COLO668 (cell line): Measurements from ENCODE around the gene MAGI1.
"Not testable (repeated sequence)": the region's sequence is repeated elsewhere in the genome, so short reads cannot be mapped to it uniquely, and the experiment has no call there.

Experiments
- DNase-seq: peaks from one replicate; lab custom pipeline; 2025; ENCODE audit not compliant: unreplicated experiment; lab: John Stamatoyannopoulos, UW

MAGI1 gene

GRCh38 chr3:65575376-65575840 is 463.3 kb downstream of the MAGI1 start:
- no peak for DNase-seq

- no peak for DNase-seq
Observed at GRCh38 chr3:65573548-65574116, 465.1 kb downstream of the MAGI1 start.

- no peak for DNase-seq
Observed at GRCh38 chr3:65572175-65572777, 466.4 kb downstream of the MAGI1 start.

GRCh38 chr3:65569845-65570405 is 468.8 kb downstream of the MAGI1 start:
- no peak for DNase-seq

- no peak for DNase-seq
Observed at GRCh38 chr3:65569129-65569528, 469.6 kb downstream of the MAGI1 start.

GRCh38 chr3:65568497-65568896 is 470.2 kb downstream of the MAGI1 start:
- no peak for DNase-seq

GRCh38 chr3:65565744-65566143 is 473.0 kb downstream of the MAGI1 start:
- not testable (repeated sequence) for DNase-seq

- DNase-seq: no peak
Observed at GRCh38 chr3:65564483-65564882, 474.2 kb downstream of the MAGI1 start.

GRCh38 chr3:65563861-65564260 is 474.9 kb downstream of the MAGI1 start:
- no peak for DNase-seq

- no peak for DNase-seq
Observed at GRCh38 chr3:65562447-65562846, 476.3 kb downstream of the MAGI1 start.

GRCh38 chr3:65561617-65562016 is 477.1 kb downstream of the MAGI1 start:
- no peak for DNase-seq

- no peak for DNase-seq
Observed at GRCh38 chr3:65560901-65561300, 477.8 kb downstream of the MAGI1 start.

- no peak for DNase-seq
Observed at GRCh38 chr3:65560133-65560532, 478.6 kb downstream of the MAGI1 start.

- DNase-seq: no peak
Observed at GRCh38 chr3:65559643-65560042, 479.1 kb downstream of the MAGI1 start.

GRCh38 chr3:65558826-65559225 is 479.9 kb downstream of the MAGI1 start:
- DNase-seq: no peak

- no peak for DNase-seq
Observed at GRCh38 chr3:65557899-65558564, 480.7 kb downstream of the MAGI1 start.

- no peak for DNase-seq
Observed at GRCh38 chr3:65556934-65557577, 481.7 kb downstream of the MAGI1 start.

GRCh38 chr3:65552434-65552833 is 486.3 kb downstream of the MAGI1 start:
- no peak for DNase-seq

- DNase-seq: no peak
Observed at GRCh38 chr3:65551945-65552344, 486.8 kb downstream of the MAGI1 start.

GRCh38 chr3:65550137-65550536 is 488.6 kb downstream of the MAGI1 start:
- no peak for DNase-seq

- DNase-seq: no peak
Observed at GRCh38 chr3:65549626-65549959, 489.1 kb downstream of the MAGI1 start.
